Measurements from ENCODE around the gene ZNF784.
"Not testable (repeated sequence)": the region's sequence is repeated elsewhere in the genome, so short reads cannot be mapped to it uniquely, and the experiment has no call there.

The ZNF784 gene

GRCh38 chr19:55602104-55603001, 22.0 kb downstream of the ZNF784 start:
- DNase-seq: no peak

- DNase-seq: no peak
These were observed 23.3 kb downstream of the ZNF784 start for GRCh38 chr19:55601084-55601483.

- no peak for DNase-seq
These were observed 23.7 kb downstream of the ZNF784 start for GRCh38 chr19:55600662-55601028.

GRCh38 chr19:55599842-55600661, 24.3 kb downstream of the ZNF784 start, which contains the start of gene ZNF524:
Gene ZNF524 (plus strand): TSS chr19:55600288. CDS start chr19:55602113, 1,825 bp downstream.
- DNase-seq: peak; percentile 89 to 92

GRCh38 chr19:55599468-55599841, 24.9 kb downstream of the ZNF784 start, which contains the start of gene FIZ1:
Gene FIZ1 (minus strand): TSS chr19:55599517. CDS start chr19:55597865, 1,652 bp downstream.
- DNase-seq: peak; percentile 97 to 99

GRCh38 chr19:55598719-55599467, 25.5 kb downstream of the ZNF784 start:
- peak; percentile 98 for DNase-seq

GRCh38 chr19:55598034-55598433, 26.3 kb downstream of the ZNF784 start:
- DNase-seq: no peak

- DNase-seq: no peak
These were observed 26.9 kb downstream of the ZNF784 start for GRCh38 chr19:55597501-55597921.

- no peak for DNase-seq
These were observed 28.1 kb downstream of the ZNF784 start for GRCh38 chr19:55596304-55596703.

- no peak for DNase-seq
These were observed 29.3 kb downstream of the ZNF784 start for GRCh38 chr19:55594996-55595545.

- DNase-seq: no peak
These were observed 31.1 kb downstream of the ZNF784 start for GRCh38 chr19:55593096-55593772.

- no peak for DNase-seq
These were observed 31.8 kb downstream of the ZNF784 start for GRCh38 chr19:55592391-55593090.

GRCh38 chr19:55591555-55591954, 32.8 kb downstream of the ZNF784 start:
- DNase-seq: no peak

- DNase-seq: peak; percentile 43 to 55
These were observed 33.7 kb downstream of the ZNF784 start for GRCh38 chr19:55590617-55591016.

- DNase-seq: no peak
These were observed 34.3 kb downstream of the ZNF784 start for GRCh38 chr19:55590109-55590508.

GRCh38 chr19:55588738-55589137, 35.6 kb downstream of the ZNF784 start:
- no peak for DNase-seq

GRCh38 chr19:55586976-55587668, 37.2 kb downstream of the ZNF784 start:
- DNase-seq: peak; percentile 97 to 98

GRCh38 chr19:55585658-55586339, 38.6 kb downstream of the ZNF784 start:
- DNase-seq: peak; percentile 66 to 72

- DNase-seq: no peak
These were observed 39.5 kb downstream of the ZNF784 start for GRCh38 chr19:55584871-55585270.

- not testable (repeated sequence) for DNase-seq
These were observed 40.5 kb downstream of the ZNF784 start for GRCh38 chr19:55583897-55584296.

Measured in activated T-cell treated with anti-CD3 and anti-CD28 coated beads, Interleukin-2, amount 50 U/mL, for 48 hours (primary cell).